IMR-90 (cell line): Measurements from ENCODE around the gene TTC28. TPM values are rescaled to one million over a fixed set of nuclear protein-coding genes. Genes with fewer than 3 reads are reported as not detected.

Source experiments
- ATAC-seq: fragments of 200-7000 bp; cut with Tn5 transposase; 2 replicates; pipeline ENCODE4 v1.9.1; 2020; ENCODE audit warnings: low read depth, mild to moderate bottlenecking, moderate library complexity
- BruUV-seq: library from RNA; stranded (reverse); fragments of 400-500 nt; replicated peaks from 2 replicates; lab custom pipeline; 2021; lab: Mats Ljungman, UMichigan
- CTCF ChIA-PET: fragments of 300-600 bp; formaldehyde crosslinking; extraction: SDS; loops from one replicate; lab custom pipeline; 2021; ENCODE audit warnings: antibody characterized with exemption; lab: Yijun Ruan, JAX
- POLR2A ChIA-PET: fragments of 300-600 bp; sonication (Branson Sonifier 250); formaldehyde crosslinking; loops from one replicate; lab custom pipeline; 2022; ENCODE audit warnings: antibody characterized with exemption; ENCODE audit not compliant: unreplicated experiment; lab: Charles Lee
- DNase-seq: peaks from one replicate; pipeline ENCODE4 v3.0.0; 2013
- H2AFZ ChIP-seq: replicated peaks from 2 replicates; pipeline ENCODE3; 2013; ENCODE audit warnings: low read length, mild to moderate bottlenecking; ENCODE audit not compliant: poor library complexity
- H2AK5ac ChIP-seq: 2 replicates; pipeline ENCODE4 v1.6.1; 2013; ENCODE audit warnings: low read depth, low read length, inconsistent platforms
- H2AK9ac ChIP-seq: replicated peaks from 2 replicates; pipeline ENCODE3; 2013; ENCODE audit warnings: mild to moderate bottlenecking, low read depth, low read length, moderate library complexity; ENCODE audit not compliant: poor library complexity
- H2BK120ac ChIP-seq: 2 replicates; pipeline ENCODE4 v1.6.1; 2013; ENCODE audit warnings: low read depth, low read length, inconsistent platforms
- H2BK15ac ChIP-seq: 3 replicates; pipeline ENCODE4 v1.6.1; 2013; ENCODE audit warnings: low read depth, low read length, inconsistent platforms
- H2BK20ac ChIP-seq: 2 replicates; pipeline ENCODE4 v1.6.1; 2013; ENCODE audit warnings: low read depth, mild to moderate bottlenecking, inconsistent platforms, low read length, moderate library complexity
- H2BK5ac ChIP-seq: 2 replicates; pipeline ENCODE4 v1.6.1; 2013; ENCODE audit warnings: mild to moderate bottlenecking, low read depth, low read length, inconsistent platforms; ENCODE audit not compliant: poor library complexity, severe bottlenecking
- H3K14ac ChIP-seq: replicated peaks from 2 replicates; pipeline ENCODE4 v1.6.1; 2013; ENCODE audit warnings: low read depth, low read length, inconsistent platforms
- H3K18ac ChIP-seq: 2 replicates; pipeline ENCODE4 v1.6.1; 2013; ENCODE audit warnings: low read depth, low read length, control low read depth
- H3K23ac ChIP-seq: 2 replicates; pipeline ENCODE4 v1.6.1; 2013; ENCODE audit warnings: low read depth, low read length, inconsistent platforms
- H3K27ac ChIP-seq: 2 replicates; pipeline ENCODE4 v1.5.1; 2013; ENCODE audit warnings: mild to moderate bottlenecking, control low read depth, low read length; ENCODE audit not compliant: insufficient read depth
- H3K27me3 ChIP-seq: 2 replicates; pipeline ENCODE4 v1.6.1; 2013; ENCODE audit warnings: low read length; ENCODE audit not compliant: control insufficient read depth, insufficient read depth
- H3K36me3 ChIP-seq: 2 replicates; pipeline ENCODE4 v1.6.1; 2013; ENCODE audit warnings: low read length, mixed read lengths; ENCODE audit not compliant: control insufficient read depth, insufficient read depth
- H3K4ac ChIP-seq: 2 replicates; pipeline ENCODE4 v1.6.1; 2013; ENCODE audit warnings: low read depth, low read length, inconsistent platforms
- H3K4me1 ChIP-seq: 2 replicates; pipeline ENCODE4 v1.6.1; 2013; ENCODE audit warnings: low read length, mixed read lengths; ENCODE audit not compliant: control insufficient read depth, insufficient read depth
- H3K4me2 ChIP-seq: 2 replicates; pipeline ENCODE4 v1.6.1; 2013; ENCODE audit warnings: low read depth, mild to moderate bottlenecking, control low read depth, low read length, moderate library complexity
- H3K4me3 ChIP-seq: 2 replicates; pipeline ENCODE4 v1.5.1; 2013; ENCODE audit warnings: low read depth, mild to moderate bottlenecking, control low read depth, low read length, moderate library complexity; ENCODE audit not compliant: insufficient read depth
- H3K56ac ChIP-seq: 2 replicates; pipeline ENCODE4 v1.6.1; 2013; ENCODE audit warnings: low read length, inconsistent platforms; ENCODE audit not compliant: insufficient read depth; ENCODE audit errors: extremely low read depth
- H3K79me1 ChIP-seq, 2 experiments: 2 replicates each; pipeline ENCODE4 v1.6.1; 2013; ENCODE audit warnings: low read length in 2 of 2, inconsistent platforms in 1 of 2, low read depth in 1 of 2
- H3K9ac ChIP-seq: 2 replicates; pipeline ENCODE4 v1.6.1; 2013; ENCODE audit warnings: low read depth, low read length, control low read depth
- H3K9me1 ChIP-seq: 2 replicates; pipeline ENCODE4 v1.6.1; 2013; ENCODE audit warnings: low read length, inconsistent platforms; ENCODE audit not compliant: insufficient read depth
- H3K9me3 ChIP-seq: 2 replicates; pipeline ENCODE4 v1.6.1; 2013; ENCODE audit warnings: low read length; ENCODE audit not compliant: control insufficient read depth, insufficient read depth
- H4K20me1 ChIP-seq: 2 replicates; pipeline ENCODE4 v1.6.1; 2013; ENCODE audit warnings: low read length, inconsistent platforms; ENCODE audit not compliant: insufficient read depth
- H4K5ac ChIP-seq: 2 replicates; pipeline ENCODE4 v1.6.1; 2013; ENCODE audit warnings: mild to moderate bottlenecking, low read depth, low read length, control low read depth
- H4K8ac ChIP-seq, 2 experiments: 2 replicates each; pipeline ENCODE4 v1.6.1; 2013; ENCODE audit warnings: low read depth in 2 of 2, low read length in 2 of 2, control low read depth in 1 of 2, inconsistent platforms in 1 of 2
- H4K91ac ChIP-seq: 2 replicates; pipeline ENCODE4 v1.6.1; 2013; ENCODE audit warnings: low read depth, low read length, inconsistent platforms; ENCODE audit not compliant: insufficient read depth
- BHLHE40 ChIP-seq: fragments of 150-350 bp; IDR thresholded peaks from 2 replicates; pipeline ENCODE4 v1.6.1; 2016; ENCODE audit warnings: mild to moderate bottlenecking, low read depth, low read length
- CEBPB ChIP-seq: IDR thresholded peaks from 2 replicates; pipeline ENCODE4 v1.6.1; 2012; ENCODE audit warnings: low read depth, low read length, improper control_type of control experiment
- CHD1 ChIP-seq: IDR thresholded peaks from 2 replicates; pipeline ENCODE4 v1.6.1; 2012; ENCODE audit warnings: low read depth, low read length, improper control_type of control experiment
- FOS ChIP-seq: fragments of 150-350 bp; IDR thresholded peaks from 2 replicates; pipeline ENCODE4 v1.6.1; 2016; ENCODE audit warnings: low read depth, low read length
- MAFK ChIP-seq: IDR thresholded peaks from 2 replicates; pipeline ENCODE4 v1.6.1; 2012; ENCODE audit warnings: low read depth, low read length, improper control_type of control experiment
- MAZ ChIP-seq: IDR thresholded peaks from 2 replicates; pipeline ENCODE4 v1.6.1; 2012; ENCODE audit warnings: low read depth, mild to moderate bottlenecking, low read length, improper control_type of control experiment, moderate library complexity, borderline replicate concordance
- MXI1 ChIP-seq: IDR thresholded peaks from 2 replicates; pipeline ENCODE4 v1.6.1; 2012; ENCODE audit warnings: low read depth, mild to moderate bottlenecking, low read length, moderate library complexity, borderline replicate concordance
- NFE2L2 ChIP-seq: fragments of 150-350 bp; IDR thresholded peaks from 2 replicates; pipeline ENCODE4 v1.6.1; 2016; ENCODE audit warnings: low read depth, mild to moderate bottlenecking, low read length
- POLR2A ChIP-seq: IDR thresholded peaks from 2 replicates; pipeline ENCODE4 v1.6.1; 2012; ENCODE audit warnings: mild to moderate bottlenecking, low read depth, low read length
- RAD21 ChIP-seq: IDR thresholded peaks from 2 replicates; pipeline ENCODE4 v1.6.1; 2012; ENCODE audit warnings: low read length, improper control_type of control experiment
- RCOR1 ChIP-seq: IDR thresholded peaks from 2 replicates; pipeline ENCODE4 v1.6.1; 2012; ENCODE audit warnings: mild to moderate bottlenecking, low read length, improper control_type of control experiment; ENCODE audit not compliant: insufficient replicate concordance
- RFX5 ChIP-seq: IDR thresholded peaks from 2 replicates; pipeline ENCODE4 v1.8.0; 2012; ENCODE audit warnings: low read depth, mild to moderate bottlenecking, low read length, moderate library complexity
- SMC3 ChIP-seq: fragments of 150-350 bp; IDR thresholded peaks from 2 replicates; pipeline ENCODE4 v1.6.1; 2016; ENCODE audit warnings: low read depth, mild to moderate bottlenecking, antibody characterized with exemption, low read length, moderate library complexity
- WGBS, 2 experiments: methylation state at CpG; one replicate each; pipeline versions ENCODE4 v1.1.5 to v1.1.7; 2013; ENCODE audit warnings: missing lambda C conversion rate in 2 of 2; ENCODE audit not compliant: insufficient read length in 1 of 2; ENCODE audit errors: extremely low coverage in 2 of 2; 5-methylcytosine and 5-hydroxymethylcytosine counted together
- dilution Hi-C: fragments of 300-500 bp; cut with HindIII; formaldehyde crosslinking; loops from one replicate; pipeline ENCODE4 v1.14.3; 2018; ENCODE audit warnings: low sequenced_read_pairs; ENCODE audit not compliant: unreplicated experiment
- in situ Hi-C: fragments of 300-500 bp; cut with MboI; formaldehyde crosslinking; loops from 3 replicates; pipeline ENCODE4 v1.14.3; 2019; ENCODE audit warnings: low sequenced_read_pairs, inconsistent platforms, mixed read lengths
- intact Hi-C: fragments of 100-400 bp; cut with micrococcal nuclease; formaldehyde crosslinking; loops from 2 replicates; pipeline ENCODE4 v1.10.0; 2022
- polyA plus RNA-seq, 3 experiments: library from polyadenylated mRNA; depleted of rRNA; stranded (reverse); fragments of >200 nt; gene quantifications; 2 replicates each; pipeline ENCODE4 v1.2.3, GENCODE V29; 2012; ENCODE audit warnings: low replicate concordance in 1 of 3
- total RNA-seq: library from RNA; depleted of rRNA; stranded (reverse); fragments of >200 nt; gene quantifications from 2 replicates; pipeline ENCODE4 v1.2.3, GENCODE V29; 2012
- TF ChIP-seq, protein P1 (sequence below): fragments of 150-350 bp; IDR thresholded peaks from 2 replicates; pipeline ENCODE4 v1.6.1; 2016; ENCODE audit warnings: low read depth, mild to moderate bottlenecking, low read length, moderate library complexity, borderline replicate concordance
- TF ChIP-seq, protein P2 (sequence below): fragments of 150-350 bp; IDR thresholded peaks from 2 replicates; pipeline ENCODE4 v1.6.1; 2017; ENCODE audit warnings: mild to moderate bottlenecking, antibody characterized with exemption, low read length, low read depth
- TF ChIP-seq, protein P3 (sequence below): conservative IDR thresholded peaks from 2 replicates; pipeline ENCODE4 v1.5.1; 2012; ENCODE audit warnings: mild to moderate bottlenecking, low read depth, low read length, improper control_type of control experiment

Gene TTC28
- total and polyA plus RNA-seq, 2 of the 4 experiments (the other 2 are of a cell fraction): 5.6 to 13.3 TPM

DNA sequence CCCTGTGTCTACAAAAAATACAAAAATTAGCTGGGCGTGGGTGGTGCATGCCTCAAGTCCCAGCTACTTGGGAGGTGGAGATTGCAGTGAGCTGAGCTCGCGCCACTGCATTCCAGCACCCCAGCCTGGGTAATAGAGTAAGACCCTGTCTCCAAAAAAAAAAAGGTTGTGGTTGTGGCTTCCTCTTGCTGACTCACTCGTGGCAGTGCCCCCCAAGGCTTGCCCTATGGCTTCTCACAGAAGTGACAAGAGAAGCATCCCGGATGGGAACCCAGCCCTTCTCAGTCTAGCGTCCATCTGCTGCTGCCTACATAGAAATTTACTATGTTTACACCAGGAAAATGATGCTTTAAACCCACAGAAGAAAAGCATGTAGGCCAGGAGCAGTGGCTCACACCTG, 692.1 kb downstream of the TTC28 start:
- Histone ChIP-seq H3K4ac (peak overlapping the region; percentile 97), H2BK5ac (no peak overlapping the region), H2AK9ac (no peak overlapping the region), H3K14ac (peak overlapping the region; percentile 90), H3K27ac (no peak overlapping the region; the same call in 1 of the 2 replicates), H4K20me1 (no peaks in the 10 kb centered on the region), H4K8ac (peak overlapping the region in 1 of 2 experiments; percentile 16; a peak in 1 of 4 replicates), H3K4me1 (peaks cover 13% of the 10 kb centered on the region), H2AFZ (peak overlapping the region; percentile 27), H3K9me3 (no peaks in the 10 kb centered on the region), H4K91ac (no peak overlapping the region), H3K4me2 (no peak overlapping the region), H3K18ac (no peak overlapping the region), H3K27me3 (no peaks in the 10 kb centered on the region), H3K9ac (no peak overlapping the region), H4K5ac (no peak overlapping the region), H3K23ac (no peak overlapping the region), H3K56ac (no peak overlapping the region), H3K9me1 (peaks cover 25% of the 10 kb centered on the region), H2AK5ac (no peak overlapping the region), H3K79me1 (peaks cover 0 to 5% of the 10 kb centered on the region in 2 experiments; a peak in 1 of 4 replicates), H2BK120ac (peak overlapping the region; percentile 94; the same call in 1 of the 2 replicates), H3K4me3 (no peak overlapping the region), H3K36me3 (peaks cover 61% of the 10 kb centered on the region), H2BK20ac (no peak overlapping the region; the same call in 1 of the 2 replicates), H2BK15ac (no peak overlapping the region)
- 40% methylated on average over 2 of the region's 6 CpGs; no CpG with 5 or more reads in 1 of the 2 experiments for WGBS, 2 experiments
- ATAC-seq (peak; percentile 88), DNase-seq (peak; percentile 93)
- BruUV-seq: no TSS peak
- intact Hi-C loops (loop anchor here (1.0 to 2.0 kb wide), 2 partner anchors 67 to 101 kb away; no protein-coding TSS in a partner anchor), dilution Hi-C loops (no loop called here), in situ Hi-C loops (no loop called here)
- ChIA-PET CTCF (interaction anchor here (0.6 kb wide), 1 partner anchor 15 kb away, joined by 5 read pairs; no protein-coding TSS in a partner anchor), POLR2A (no interaction called here)
- TF ChIP-seq CHD1 (no peak), RAD21 (no peak), FOS (peak; percentile 64; the same call in 1 of the 2 replicates), POLR2A (no peak), RFX5 (no peak), RCOR1 (peak; percentile 88), CEBPB (peak; percentile 35), BHLHE40 (peak; percentile 49; the same call in 1 of the 2 replicates), MAFK (no peak), SMC3 (no peak), MXI1 (peak; percentile 61; the same call in 1 of the 2 replicates), MAZ (peak; percentile 16; the same call in 1 of the 2 replicates), NFE2L2 (peak; percentile 38; the same call in 1 of the 2 replicates)
- TF ChIP-seq, protein P1, sequence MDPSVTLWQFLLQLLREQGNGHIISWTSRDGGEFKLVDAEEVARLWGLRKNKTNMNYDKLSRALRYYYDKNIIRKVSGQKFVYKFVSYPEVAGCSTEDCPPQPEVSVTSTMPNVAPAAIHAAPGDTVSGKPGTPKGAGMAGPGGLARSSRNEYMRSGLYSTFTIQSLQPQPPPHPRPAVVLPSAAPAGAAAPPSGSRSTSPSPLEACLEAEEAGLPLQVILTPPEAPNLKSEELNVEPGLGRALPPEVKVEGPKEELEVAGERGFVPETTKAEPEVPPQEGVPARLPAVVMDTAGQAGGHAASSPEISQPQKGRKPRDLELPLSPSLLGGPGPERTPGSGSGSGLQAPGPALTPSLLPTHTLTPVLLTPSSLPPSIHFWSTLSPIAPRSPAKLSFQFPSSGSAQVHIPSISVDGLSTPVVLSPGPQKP: no peak
- TF ChIP-seq, protein P2, sequence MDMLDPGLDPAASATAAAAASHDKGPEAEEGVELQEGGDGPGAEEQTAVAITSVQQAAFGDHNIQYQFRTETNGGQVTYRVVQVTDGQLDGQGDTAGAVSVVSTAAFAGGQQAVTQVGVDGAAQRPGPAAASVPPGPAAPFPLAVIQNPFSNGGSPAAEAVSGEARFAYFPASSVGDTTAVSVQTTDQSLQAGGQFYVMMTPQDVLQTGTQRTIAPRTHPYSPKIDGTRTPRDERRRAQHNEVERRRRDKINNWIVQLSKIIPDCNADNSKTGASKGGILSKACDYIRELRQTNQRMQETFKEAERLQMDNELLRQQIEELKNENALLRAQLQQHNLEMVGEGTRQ: no peak
- TF ChIP-seq, protein P3, sequence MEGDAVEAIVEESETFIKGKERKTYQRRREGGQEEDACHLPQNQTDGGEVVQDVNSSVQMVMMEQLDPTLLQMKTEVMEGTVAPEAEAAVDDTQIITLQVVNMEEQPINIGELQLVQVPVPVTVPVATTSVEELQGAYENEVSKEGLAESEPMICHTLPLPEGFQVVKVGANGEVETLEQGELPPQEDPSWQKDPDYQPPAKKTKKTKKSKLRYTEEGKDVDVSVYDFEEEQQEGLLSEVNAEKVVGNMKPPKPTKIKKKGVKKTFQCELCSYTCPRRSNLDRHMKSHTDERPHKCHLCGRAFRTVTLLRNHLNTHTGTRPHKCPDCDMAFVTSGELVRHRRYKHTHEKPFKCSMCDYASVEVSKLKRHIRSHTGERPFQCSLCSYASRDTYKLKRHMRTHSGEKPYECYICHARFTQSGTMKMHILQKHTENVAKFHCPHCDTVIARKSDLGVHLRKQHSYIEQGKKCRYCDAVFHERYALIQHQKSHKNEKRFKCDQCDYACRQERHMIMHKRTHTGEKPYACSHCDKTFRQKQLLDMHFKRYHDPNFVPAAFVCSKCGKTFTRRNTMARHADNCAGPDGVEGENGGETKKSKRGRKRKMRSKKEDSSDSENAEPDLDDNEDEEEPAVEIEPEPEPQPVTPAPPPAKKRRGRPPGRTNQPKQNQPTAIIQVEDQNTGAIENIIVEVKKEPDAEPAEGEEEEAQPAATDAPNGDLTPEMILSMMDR: no peak
